AG08395 (cell line): Measurements from ENCODE around the gene ABCC2.
"Not testable (repeated sequence)": the region's sequence is repeated elsewhere in the genome, so short reads cannot be mapped to it uniquely, and the experiment has no call there.

Source experiments
- DNase-seq: peaks from one replicate; pipeline ENCODE4 v3.0.0; 2012; ENCODE audit warnings: mixed read lengths, low spot score

ABCC2 gene

DNA sequence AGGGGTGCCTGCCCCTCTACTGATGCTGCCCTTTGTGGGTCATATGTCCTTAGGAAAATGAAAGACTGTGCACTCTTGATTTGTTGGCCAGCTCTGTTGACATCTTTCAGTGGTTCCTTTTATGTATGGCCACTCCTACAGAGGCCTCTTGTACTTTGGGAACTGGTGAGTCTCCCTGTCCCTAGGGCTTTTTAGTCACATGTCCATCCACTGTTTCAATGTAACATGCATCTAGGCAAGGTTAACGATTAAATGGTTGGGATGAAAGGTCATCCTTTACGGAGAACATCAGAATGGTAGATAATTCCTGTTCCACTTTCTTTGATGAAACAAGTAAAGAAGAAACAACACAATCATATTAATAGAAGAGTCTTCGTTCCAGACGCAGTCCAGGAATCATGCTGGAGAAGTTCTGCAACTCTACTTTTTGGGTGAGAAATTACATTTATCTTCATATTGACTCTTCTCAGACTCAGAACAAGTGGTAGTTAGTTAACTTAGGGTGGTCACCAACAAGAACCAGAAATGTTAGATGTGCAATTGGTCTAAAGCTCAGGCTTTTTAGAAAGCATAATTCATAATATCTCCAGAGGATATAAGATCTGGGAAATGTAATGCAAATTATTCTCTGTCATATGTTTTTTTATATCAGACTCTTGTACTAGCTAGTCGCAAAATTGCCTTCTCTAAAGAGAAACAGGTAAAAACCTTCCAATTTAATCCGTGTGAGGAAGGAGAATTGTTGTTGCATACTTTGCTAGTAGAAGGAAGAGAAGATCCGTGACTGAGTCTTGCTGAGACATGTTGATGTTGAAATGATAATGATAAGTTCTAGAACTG, at the start of gene ABCC2:
ABCC2 (plus strand) TSS at position 194 of the 840 bp plus-strand sequence; CDS start at position 399, 205 bp downstream.
- no peak for DNase-seq

DNA sequence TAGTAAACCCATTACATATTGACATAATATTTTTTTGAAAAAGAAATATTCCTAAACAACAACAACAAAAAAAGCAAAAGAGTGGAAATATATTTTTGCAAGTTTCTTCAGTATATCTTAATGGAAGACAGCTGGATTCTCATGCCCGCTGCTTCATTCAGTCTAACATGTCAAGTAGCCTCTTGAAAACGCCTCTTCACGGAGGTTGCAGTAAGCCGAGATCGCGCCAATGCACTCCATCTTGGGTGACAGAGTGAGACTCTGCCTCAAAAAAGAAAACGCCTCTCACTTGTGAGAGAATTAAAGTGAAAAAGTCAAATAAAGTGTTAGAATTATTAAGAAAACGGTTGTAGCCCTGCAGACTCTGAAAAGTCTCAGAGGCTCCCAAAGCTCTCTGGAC, 49.1 kb upstream of the ABCC2 start:
- no peak for DNase-seq

DNA sequence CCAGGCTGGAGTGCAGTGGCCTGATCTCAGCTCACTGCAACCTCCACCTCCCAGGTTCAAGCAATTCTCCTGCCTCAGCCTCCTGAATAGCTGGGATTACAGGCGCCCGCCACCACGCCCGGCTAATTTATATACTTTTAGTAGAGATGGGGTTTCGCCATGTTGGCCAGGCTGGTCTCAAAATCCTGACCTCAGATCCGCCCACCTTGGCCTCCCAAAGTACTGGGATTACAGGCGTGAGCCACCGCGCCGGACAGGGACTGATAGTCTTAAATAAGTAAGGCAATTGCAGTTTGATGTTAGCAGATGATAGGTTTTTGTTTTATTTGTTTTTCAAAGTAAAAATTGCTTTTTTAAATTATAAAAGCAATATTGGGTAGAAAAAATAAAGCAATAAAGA, 48.3 kb upstream of the ABCC2 start:
- not testable (repeated sequence) for DNase-seq

DNA sequence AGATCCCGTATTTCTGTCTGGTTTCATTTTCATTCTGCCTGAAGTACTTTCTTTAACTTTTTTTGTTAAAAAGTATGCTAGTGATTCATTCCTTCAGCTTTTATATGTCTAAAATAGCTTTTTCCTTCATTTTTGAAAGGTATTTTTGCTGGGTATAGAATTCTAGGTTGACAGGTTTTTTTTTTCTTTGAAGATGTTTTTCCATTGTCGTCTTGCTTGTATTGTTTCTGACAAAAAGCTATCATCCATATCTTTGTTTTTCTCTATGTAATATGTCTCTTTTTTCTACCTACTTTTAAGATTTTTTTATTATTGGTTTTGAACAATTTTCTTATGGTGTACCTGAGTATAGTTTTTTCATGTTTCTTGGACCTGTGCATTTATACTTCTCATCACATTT, 42.2 kb upstream of the ABCC2 start:
- DNase-seq: no peak

DNA sequence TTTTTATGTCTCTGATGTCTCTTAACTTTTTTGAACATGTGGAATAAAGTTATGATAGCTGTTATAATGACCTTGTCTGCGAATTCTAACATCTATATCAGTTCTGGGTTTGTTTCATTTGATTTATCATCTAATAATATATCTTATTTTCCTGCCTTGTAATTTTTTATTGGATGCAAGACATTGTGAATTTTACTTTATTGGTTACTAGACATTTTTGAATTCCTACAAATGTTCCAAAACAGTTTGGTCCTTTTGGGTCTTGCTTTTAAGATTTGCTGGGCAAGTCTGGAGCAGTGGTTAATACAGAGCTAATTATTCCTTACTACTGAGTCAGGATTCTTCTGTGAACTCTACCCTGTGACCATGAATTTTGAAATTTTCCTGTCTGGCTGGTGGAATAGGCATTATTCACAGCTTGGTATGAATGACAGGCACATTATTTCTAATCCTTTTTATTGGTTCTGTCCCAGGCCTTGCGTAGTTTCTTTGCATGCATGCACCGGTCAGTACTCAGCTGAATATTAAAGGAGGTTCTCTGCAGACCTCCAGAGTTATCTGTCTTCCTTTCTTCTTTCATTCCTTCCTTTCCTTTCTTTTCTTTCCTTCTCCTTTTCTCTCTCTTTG, 41.4 kb upstream of the ABCC2 start:
- DNase-seq: no peak

DNA sequence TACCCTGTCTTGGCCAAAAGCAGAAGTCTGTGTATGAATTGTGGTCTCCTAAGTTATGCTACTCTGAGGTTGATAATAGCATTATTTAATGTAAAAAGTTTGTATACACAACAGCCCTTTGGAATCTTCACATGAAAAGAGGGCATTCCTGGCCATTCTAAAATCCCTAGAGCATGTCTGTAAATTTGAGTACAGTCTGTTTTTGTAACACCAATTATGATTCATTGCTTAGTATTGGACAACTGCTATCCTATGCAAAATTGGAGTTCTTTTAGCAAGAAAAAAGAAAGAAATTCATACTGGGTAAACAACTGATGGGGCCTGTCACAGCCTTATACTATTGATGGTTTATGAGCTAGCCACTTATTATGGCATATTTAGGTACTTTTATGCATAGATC, 40.2 kb upstream of the ABCC2 start:
- DNase-seq: no peak

DNA sequence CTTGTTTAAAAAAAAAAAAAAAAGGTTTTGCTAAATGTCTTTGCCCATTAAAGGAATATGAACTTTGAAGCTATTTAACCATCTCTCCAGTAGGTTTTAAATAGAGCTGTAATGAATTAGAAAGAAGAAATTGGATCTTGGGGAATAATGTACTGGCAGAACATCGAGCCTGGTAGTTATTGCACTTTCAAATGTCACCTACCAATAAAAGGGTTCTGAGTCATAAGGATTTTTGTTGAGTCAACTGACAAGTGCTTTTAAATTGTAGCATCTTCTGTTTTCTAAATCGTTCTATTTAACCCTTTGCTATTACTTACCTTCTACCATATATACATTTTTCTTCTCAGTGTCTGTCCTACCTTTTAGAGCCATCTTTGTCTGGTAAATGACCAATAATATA, 39.7 kb upstream of the ABCC2 start:
- DNase-seq: peak; percentile 24

DNA sequence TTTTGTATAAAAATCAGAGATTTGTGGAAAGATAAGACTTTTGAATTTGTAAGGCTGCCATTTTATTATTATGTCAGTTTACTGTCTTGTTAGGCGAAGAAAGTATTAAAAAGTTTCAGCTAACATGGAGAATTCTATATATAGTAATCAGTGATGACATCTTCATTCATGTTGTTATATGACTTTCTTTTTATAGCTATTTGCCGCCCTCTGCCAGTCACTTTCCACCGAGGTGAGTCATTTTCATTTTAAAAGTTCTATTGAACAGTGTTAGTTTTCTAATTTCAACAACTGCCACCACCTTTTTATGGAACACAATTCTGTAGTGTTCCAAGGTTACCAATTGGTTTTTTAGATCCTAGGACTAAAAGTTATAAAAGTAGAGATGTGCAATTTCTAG, 38.6 kb upstream of the ABCC2 start:
- DNase-seq: no peak

DNA sequence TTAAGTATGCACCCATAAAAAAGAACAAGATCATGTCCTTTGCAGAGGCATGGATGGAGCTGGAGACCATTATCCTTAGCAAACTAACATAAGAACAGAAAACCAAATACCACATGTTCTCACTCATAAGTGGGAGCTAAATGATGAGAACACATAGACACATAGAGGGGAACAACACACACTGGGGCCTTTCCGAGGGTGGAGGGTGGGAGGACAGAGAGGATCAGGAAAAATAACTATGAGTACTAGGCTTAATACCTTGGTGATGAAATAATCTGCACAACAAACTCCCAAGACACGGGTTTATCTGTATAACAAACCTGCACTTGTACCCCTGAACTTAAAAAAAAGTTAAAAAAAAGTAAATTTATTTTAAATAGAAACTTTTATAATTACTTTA, 36.3 kb upstream of the ABCC2 start:
- not testable (repeated sequence) for DNase-seq

DNA sequence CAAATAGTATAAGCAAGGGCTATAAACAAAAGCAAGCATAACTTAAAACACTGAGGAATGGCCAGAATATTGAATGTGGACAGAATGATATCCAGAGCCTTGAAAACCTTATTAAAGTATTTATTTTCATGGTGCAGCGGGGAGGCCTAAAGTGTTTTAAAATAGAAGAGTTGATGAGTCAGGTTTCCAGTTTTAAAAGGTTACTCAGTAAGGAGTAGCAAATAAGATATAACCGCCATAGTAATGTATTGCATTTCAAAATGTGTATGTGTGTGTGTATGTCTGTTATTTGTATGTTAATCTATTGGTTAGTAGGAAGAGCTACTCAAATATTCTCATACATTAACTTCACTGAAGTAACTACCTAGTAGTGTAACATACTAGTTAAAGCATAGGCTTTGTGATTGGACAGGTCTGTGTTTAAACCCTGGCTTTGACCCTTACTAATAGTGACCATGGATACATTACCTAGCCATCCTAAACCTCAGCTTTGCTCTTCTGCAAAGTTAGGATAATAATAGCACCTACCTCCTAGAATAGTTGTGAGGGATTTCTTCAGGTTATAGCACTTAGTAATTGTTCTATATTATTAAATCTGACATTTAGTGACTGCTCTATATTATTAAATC, 33.5 kb upstream of the ABCC2 start:
- no peak for DNase-seq

DNA sequence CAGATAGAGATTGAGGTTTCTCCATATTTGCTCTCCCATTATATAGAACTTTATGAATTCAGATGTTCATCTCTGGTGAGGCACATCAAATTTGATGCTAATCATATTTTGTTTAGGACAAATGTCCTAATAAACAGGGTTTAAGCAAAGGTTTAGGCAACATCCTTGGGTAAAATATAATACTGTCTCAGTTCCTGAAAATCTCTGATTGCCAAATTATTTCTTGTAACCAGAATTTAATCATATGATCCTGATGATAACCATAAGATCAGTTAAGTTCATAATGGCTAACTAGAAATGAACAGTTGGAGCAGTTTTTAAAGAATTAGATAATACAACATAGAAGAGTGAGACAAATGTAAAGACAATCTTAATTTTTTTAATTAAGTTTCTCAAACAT, 31.8 kb upstream of the ABCC2 start:
- no peak for DNase-seq

- no peak for DNase-seq
These were observed 27.8 kb upstream of the ABCC2 start for GRCh38 chr10:99754670-99755069.

- DNase-seq: no peak
These were observed 26.3 kb upstream of the ABCC2 start for GRCh38 chr10:99756159-99756558.

DNA sequence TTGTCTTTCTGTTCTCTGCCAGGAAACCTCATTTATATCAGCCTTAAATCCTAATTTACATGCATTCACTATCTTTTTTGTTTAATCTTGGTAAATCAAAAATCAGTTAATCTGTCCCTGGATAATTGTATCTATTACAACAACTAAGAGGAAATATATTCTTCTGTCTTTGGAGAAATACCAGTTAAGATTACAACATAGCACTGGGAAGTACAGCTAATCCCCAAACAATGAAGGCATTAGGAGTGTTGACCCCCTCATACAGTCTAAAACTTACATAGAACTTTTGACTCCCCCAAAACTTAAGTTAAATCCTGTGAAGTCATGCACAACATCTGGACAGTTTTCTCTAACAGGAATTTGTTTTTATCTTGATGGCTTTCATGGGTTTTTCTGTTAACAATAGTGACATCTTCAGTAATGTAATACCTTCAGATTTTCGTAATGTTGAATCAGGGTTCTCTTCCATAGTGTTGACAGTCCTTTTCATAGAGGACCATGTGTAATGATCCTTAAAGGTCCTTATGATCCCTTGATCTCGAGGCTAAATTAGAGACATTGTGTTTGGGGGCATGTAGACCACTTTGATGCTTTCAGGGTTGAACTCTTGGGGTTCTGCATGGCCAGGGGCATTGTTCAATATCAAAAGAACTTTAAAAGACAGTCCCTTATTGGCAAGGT, 24.1 kb upstream of the ABCC2 start:
- no peak for DNase-seq

GRCh38 chr10:99760321-99760720, 22.1 kb upstream of the ABCC2 start:
- no peak for DNase-seq

DNA sequence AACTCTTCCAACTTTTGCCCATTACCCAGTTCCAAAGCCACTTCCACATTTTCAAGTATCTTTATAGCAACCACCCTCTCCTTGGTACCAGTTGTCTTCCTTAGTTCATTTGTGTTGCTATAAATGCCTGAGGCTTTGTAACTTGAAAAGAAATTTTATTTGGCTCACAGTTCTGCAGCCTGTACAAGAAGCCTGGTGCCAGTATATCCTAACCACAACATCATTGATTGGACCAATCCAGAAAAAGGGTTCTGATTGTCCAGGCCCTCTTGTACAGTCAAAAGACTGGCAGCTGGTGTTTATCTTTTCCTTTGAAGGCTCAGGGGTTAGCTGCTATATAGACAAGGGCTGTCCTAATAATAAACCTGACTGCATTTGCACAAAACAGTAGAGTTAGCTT, 21.1 kb upstream of the ABCC2 start:
- DNase-seq: no peak

- DNase-seq: no peak
These were observed 16.7 kb upstream of the ABCC2 start for GRCh38 chr10:99765672-99766301.

GRCh38 chr10:99766302-99766681, 16.1 kb upstream of the ABCC2 start:
- DNase-seq: no peak

- no peak for DNase-seq
These were observed 14.5 kb upstream of the ABCC2 start for GRCh38 chr10:99767901-99768300.

GRCh38 chr10:99768556-99768955, 13.9 kb upstream of the ABCC2 start:
- peak; percentile 36 for DNase-seq

DNA sequence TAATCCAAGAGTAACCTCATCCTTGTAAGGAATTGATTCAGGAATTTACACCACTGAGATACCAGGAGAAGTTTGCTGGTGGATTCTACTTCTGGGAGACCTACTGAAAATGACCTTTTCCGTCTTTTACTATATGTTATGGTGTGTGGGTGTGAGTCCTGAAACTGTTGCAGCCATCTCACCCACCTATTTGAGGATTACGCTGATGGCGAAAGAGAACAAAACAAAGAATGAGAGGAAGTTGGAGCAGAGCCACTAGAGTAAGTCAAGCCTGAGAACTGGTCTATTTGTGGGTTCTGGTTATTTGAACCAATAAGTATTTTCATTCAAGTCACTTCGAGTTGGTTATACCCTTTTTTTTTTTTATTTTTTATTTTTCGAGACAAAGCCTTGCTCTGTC, 12.7 kb upstream of the ABCC2 start:
- no peak for DNase-seq

- DNase-seq: no peak
These were observed 11.9 kb upstream of the ABCC2 start for GRCh38 chr10:99770408-99771045.
